ENCODE measurements around the gene PAXIP1. TPM values are rescaled to one million over a fixed set of nuclear protein-coding genes. Genes with fewer than 3 reads are reported as not detected.
"Not testable (repeated sequence)": the region's sequence is repeated elsewhere in the genome, so short reads cannot be mapped to it uniquely, and the experiment has no call there.

PAXIP1 gene
- total RNA-seq, result 10 to 100 TPM; 12.0 to 13.0 TPM

GRCh38 chr7:155003092-155003375, at the start of gene PAXIP1:
Gene PAXIP1, minus strand, starts transcription at chr7:155003124. Its CDS starts 195 bp downstream, at chr7:155002929.
- H3K9me3 ChIP-seq, result no peaks in the 10 kb centered on the region
- H3K27ac ChIP-seq, result peak within 1 kb of the TSS; percentile 69 to 70
- peaks cover 11 to 21% of the 10 kb centered on the region in 2 donors for H3K4me1 ChIP-seq (ENCODE audit: control insufficient read depth in 1 of 2, low read depth in 2 of 2)
- peak within 1 kb of the TSS; percentile 91 for H3K4me3 ChIP-seq
- ATAC-seq (ENCODE audit: insufficient number of reproducible peaks, low FRiP score, low read depth) (peak; percentile 78), DNase-seq (ENCODE audit: low spot score) (no peak)
- TF ChIP-seq CTCF (IDR thresholded peaks at IDR 0.05), result no peak
- H3K36me3 ChIP-seq, result peaks cover 2% of the 10 kb centered on the region
- no peaks in the 10 kb centered on the region for H3K27me3 ChIP-seq (replicated peaks; ENCODE audit: insufficient read depth)

GRCh38 chr7:155051355-155051754, 48.4 kb upstream of the PAXIP1 start:
- no peak for DNase-seq (ENCODE audit: low spot score)
- Histone ChIP-seq H3K36me3 (no peaks in the 10 kb centered on the region), H3K27me3 (replicated peaks; ENCODE audit: insufficient read depth) (no peaks in the 10 kb centered on the region), H3K4me3 (no peak overlapping the region), H3K4me1 (ENCODE audit: control insufficient read depth in 1 of 2, low read depth in 2 of 2) (no peaks in the 10 kb centered on the region), H3K27ac (no peak overlapping the region), H3K9me3 (no peaks in the 10 kb centered on the region)
- no peak for TF ChIP-seq CTCF (IDR thresholded peaks at IDR 0.05)
- no peak for ATAC-seq (ENCODE audit: insufficient number of reproducible peaks, low FRiP score, low read depth)

GRCh38 chr7:155048006-155048405, 45.1 kb upstream of the PAXIP1 start:
- DNase-seq (ENCODE audit: low spot score) (no peak), ATAC-seq (ENCODE audit: insufficient number of reproducible peaks, low FRiP score, low read depth) (no peak)
- Histone ChIP-seq H3K27ac (no peak overlapping the region), H3K4me3 (no peak overlapping the region), H3K36me3 (no peaks in the 10 kb centered on the region), H3K9me3 (no peaks in the 10 kb centered on the region), H3K4me1 (ENCODE audit: control insufficient read depth in 1 of 2, low read depth in 2 of 2) (no peaks in the 10 kb centered on the region), H3K27me3 (replicated peaks; ENCODE audit: insufficient read depth) (no peaks in the 10 kb centered on the region)
- no peak for TF ChIP-seq CTCF (IDR thresholded peaks at IDR 0.05)

- no peak overlapping the region for H3K27ac ChIP-seq
- no peak for TF ChIP-seq CTCF (IDR thresholded peaks at IDR 0.05)
- H3K36me3 ChIP-seq, result no peaks in the 10 kb centered on the region
- ATAC-seq (ENCODE audit: insufficient number of reproducible peaks, low FRiP score, low read depth) (no peak), DNase-seq (ENCODE audit: low spot score) (no peak)
- H3K9me3 ChIP-seq, result no peaks in the 10 kb centered on the region
- no peaks in the 10 kb centered on the region for H3K4me1 ChIP-seq (ENCODE audit: control insufficient read depth in 1 of 2, low read depth in 2 of 2)
- H3K4me3 ChIP-seq, result no peak overlapping the region
- no peaks in the 10 kb centered on the region for H3K27me3 ChIP-seq (replicated peaks; ENCODE audit: insufficient read depth)
These were observed 40.8 kb upstream of the PAXIP1 start for GRCh38 chr7:155043756-155044155.

- H3K27me3 ChIP-seq (replicated peaks; ENCODE audit: insufficient read depth), result no peaks in the 10 kb centered on the region
- H3K9me3 ChIP-seq, result no peaks in the 10 kb centered on the region
- DNase-seq (ENCODE audit: low spot score), result no peak
- no peak overlapping the region for H3K4me3 ChIP-seq
- ATAC-seq (ENCODE audit: insufficient number of reproducible peaks, low FRiP score, low read depth), result no peak
- no peaks in the 10 kb centered on the region for H3K4me1 ChIP-seq (ENCODE audit: control insufficient read depth in 1 of 2, low read depth in 2 of 2)
- no peak for TF ChIP-seq CTCF (IDR thresholded peaks at IDR 0.05)
- H3K36me3 ChIP-seq, result no peaks in the 10 kb centered on the region
- H3K27ac ChIP-seq, result no peak overlapping the region
These were observed 35.4 kb upstream of the PAXIP1 start for GRCh38 chr7:155038335-155038734.

GRCh38 chr7:155034495-155034894, 31.6 kb upstream of the PAXIP1 start:
- H3K36me3 ChIP-seq; ATAC-seq (ENCODE audit: insufficient number of reproducible peaks, low FRiP score, low read depth); H3K4me3 ChIP-seq; H3K4me1 ChIP-seq (ENCODE audit: control insufficient read depth in 1 of 2, low read depth in 2 of 2); H3K27ac ChIP-seq; H3K9me3 ChIP-seq; DNase-seq (ENCODE audit: low spot score); H3K27me3 ChIP-seq (replicated peaks; ENCODE audit: insufficient read depth): not testable (repeated sequence)

Measured in thoracic aorta (tissue), 2 donors.